DND-41 (cell line): ENCODE measurements around the gene ZIC5.

Experiments
- ATAC-seq: fragments of 200-7000 bp; cut with Tn5 transposase; 3 replicates; pipeline ENCODE4 v1.9.1; 2021; ENCODE audit warnings: low read depth; ENCODE audit not compliant: insufficient read depth
- DNase-seq: peaks from one replicate; pipeline ENCODE4 v3.0.0-alpha.2; 2020
- H2AFZ ChIP-seq: 2 replicates; pipeline ENCODE4 v1.6.0; 2012; ENCODE audit warnings: low read depth, low read length
- H3K27ac ChIP-seq: 2 replicates; pipeline ENCODE4 v1.5.1; 2012; ENCODE audit warnings: low read length, inconsistent platforms
- H3K27me3 ChIP-seq: fragments of 200-600 bp; sonication (generic); 2 replicates; pipeline ENCODE4 v1.6.0; 2012; ENCODE audit warnings: low read length, mild to moderate bottlenecking, inconsistent platforms; ENCODE audit not compliant: insufficient read depth, poor library complexity
- H3K36me3 ChIP-seq: 2 replicates; pipeline ENCODE4 v1.5.1; 2012; ENCODE audit warnings: low read length, inconsistent platforms; ENCODE audit not compliant: insufficient read depth
- H3K4me1 ChIP-seq: 2 replicates; pipeline ENCODE4 v1.5.1; 2012; ENCODE audit warnings: mild to moderate bottlenecking, low read length; ENCODE audit not compliant: insufficient read depth
- H3K4me2 ChIP-seq: 2 replicates; pipeline ENCODE4 v1.6.0; 2012; ENCODE audit warnings: mild to moderate bottlenecking, moderate library complexity, low read length, inconsistent platforms; ENCODE audit not compliant: insufficient read depth
- H3K4me3 ChIP-seq, 2 experiments: fragments of 200-600 bp in 1 of 2; shearing (Covaris generic) in 1 of 2; 2 replicates each; pipeline ENCODE4 v1.5.1; 2012 to 2016; ENCODE audit warnings: inconsistent platforms in 2 of 2, low read length in 2 of 2, mild to moderate bottlenecking in 2 of 2, low read depth in 1 of 2, moderate library complexity in 1 of 2
- H3K79me2 ChIP-seq: 2 replicates; pipeline ENCODE4 v1.6.0; 2012; ENCODE audit warnings: low read length, inconsistent platforms; ENCODE audit not compliant: insufficient read depth
- H3K9ac ChIP-seq: 2 replicates; pipeline ENCODE4 v1.6.0; 2012; ENCODE audit warnings: low read depth, mild to moderate bottlenecking, inconsistent platforms, low read length, moderate library complexity
- H3K9me3 ChIP-seq: 2 replicates; pipeline ENCODE4 v1.5.1; 2012; ENCODE audit warnings: low read length, moderate library complexity, mild to moderate bottlenecking, inconsistent platforms; ENCODE audit not compliant: insufficient read depth, severe bottlenecking
- H4K20me1 ChIP-seq: 2 replicates; pipeline ENCODE4 v1.6.0; 2012; ENCODE audit warnings: low read length; ENCODE audit not compliant: insufficient read depth
- CTCF ChIP-seq: IDR thresholded peaks from 2 replicates; pipeline ENCODE4 v1.5.1; 2012; ENCODE audit warnings: borderline replicate concordance, low read length, moderate library complexity, mild to moderate bottlenecking; ENCODE audit not compliant: poor library complexity, severe bottlenecking; ENCODE audit errors: extremely low read depth
- EZH2 ChIP-seq: IDR thresholded peaks from 3 replicates; pipeline ENCODE4 v1.6.1; 2012; ENCODE audit warnings: borderline replicate concordance, low read depth, mild to moderate bottlenecking, moderate library complexity, low read length, inconsistent platforms; ENCODE audit not compliant: severe bottlenecking

The ZIC5 gene

DNA sequence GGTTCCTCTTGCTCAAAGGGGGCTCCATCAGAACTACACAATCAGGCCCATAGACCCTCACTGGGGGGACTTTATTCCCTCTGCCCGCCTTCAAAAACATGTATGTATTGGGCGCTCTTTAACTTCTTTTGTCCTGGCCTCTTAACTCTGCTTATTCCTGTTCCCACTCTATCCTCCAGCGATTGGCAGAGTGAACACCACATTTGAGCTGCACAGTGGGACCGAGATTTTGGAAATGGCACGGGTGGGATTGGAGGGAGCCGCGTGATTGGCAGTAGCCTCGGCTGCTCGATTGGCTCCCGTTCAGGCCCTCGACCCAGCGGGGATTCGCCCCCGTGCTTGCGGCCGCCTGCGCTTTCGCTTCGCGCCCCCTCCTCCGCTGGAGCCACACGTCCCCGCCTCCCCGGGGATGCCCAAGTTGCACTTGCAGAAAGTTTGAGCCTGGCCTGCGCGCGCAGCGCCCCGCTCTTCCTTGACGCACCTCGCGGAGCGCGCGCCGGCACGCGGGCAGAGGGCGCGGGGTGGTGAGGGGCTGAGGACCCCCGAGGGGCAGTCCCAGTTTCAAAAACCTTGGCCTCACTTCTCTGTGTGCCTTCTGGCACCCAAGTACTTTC lies at the start of gene ZIC5:
Gene ZIC5, minus strand, starts transcription at position 192 of the 614 bp plus-strand sequence. Its CDS starts 164 bp downstream, at position 28.
- H3K79me2 ChIP-seq, result no peaks in the 10 kb centered on the region
- H3K4me2 ChIP-seq, result peak within 1 kb of the TSS; percentile 78
- H4K20me1 ChIP-seq, result no peaks in the 10 kb centered on the region
- no peaks in the 10 kb centered on the region for H3K27me3 ChIP-seq
- peak within 1 kb of the TSS; percentile 68 for H3K9ac ChIP-seq
- H3K9me3 ChIP-seq, result no peaks in the 10 kb centered on the region
- peaks cover 12% of the 10 kb centered on the region for H3K4me1 ChIP-seq
- DNase-seq (no peak), ATAC-seq (no peak)
- H3K27ac ChIP-seq, result peak within 1 kb of the TSS; percentile 40
- TF ChIP-seq EZH2 (no peak), CTCF (no peak)
- no peaks in the 10 kb centered on the region for H3K36me3 ChIP-seq
- H3K4me3 ChIP-seq, result peak within 1 kb of the TSS in 1 of 2 experiments; percentile 82; a peak in 2 of 4 replicates
- H2AFZ ChIP-seq, result peak within 1 kb of the TSS; percentile 38; the same call in 1 of the 2 replicates

- H3K4me1 ChIP-seq, result no peaks in the 10 kb centered on the region
- no peak overlapping the region for H3K4me3 ChIP-seq
- H3K9ac ChIP-seq, result no peak overlapping the region
- DNase-seq (no peak), ATAC-seq (no peak)
- no peaks in the 10 kb centered on the region for H3K9me3 ChIP-seq
- H3K36me3 ChIP-seq, result no peaks in the 10 kb centered on the region
- no peak overlapping the region for H3K4me2 ChIP-seq
- H3K27ac ChIP-seq, result no peak overlapping the region
- no peak overlapping the region for H2AFZ ChIP-seq
- no peaks in the 10 kb centered on the region for H3K79me2 ChIP-seq
- no peaks in the 10 kb centered on the region for H4K20me1 ChIP-seq
- TF ChIP-seq CTCF (no peak), EZH2 (no peak)
- no peaks in the 10 kb centered on the region for H3K27me3 ChIP-seq
These were observed 48.3 kb upstream of the ZIC5 start for GRCh38 chr13:100019780-100020356.

DNA sequence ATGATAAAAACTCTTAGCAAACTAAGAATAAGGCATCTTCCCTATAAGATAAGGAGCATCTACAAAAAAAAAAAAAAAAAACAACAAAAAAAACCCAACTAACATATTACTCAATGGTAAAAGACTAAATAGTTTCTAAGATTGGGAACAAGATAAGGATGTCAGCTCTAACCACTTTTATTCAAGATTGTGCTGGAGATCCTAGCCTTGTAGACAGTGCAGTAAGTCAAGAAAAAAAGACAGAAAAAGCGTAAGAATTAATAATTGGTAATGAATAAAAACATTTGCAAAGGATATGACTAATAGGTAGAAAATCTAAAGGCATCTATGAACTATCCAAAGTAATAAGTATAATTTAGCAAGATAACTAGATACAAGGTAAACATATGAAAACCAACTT lies 43.1 kb upstream of the ZIC5 start:
- ATAC-seq, result no peak
- Histone ChIP-seq H3K9me3 (no peaks in the 10 kb centered on the region), H3K27me3 (no peaks in the 10 kb centered on the region), H3K79me2 (no peaks in the 10 kb centered on the region), H3K4me1 (no peaks in the 10 kb centered on the region), H3K4me3 (no peak overlapping the region), H3K4me2 (no peak overlapping the region), H4K20me1 (no peaks in the 10 kb centered on the region), H3K9ac (no peak overlapping the region), H3K36me3 (no peaks in the 10 kb centered on the region), H3K27ac (no peak overlapping the region), H2AFZ (no peak overlapping the region)
- no peak for TF ChIP-seq CTCF
- TF ChIP-seq EZH2, result no peak
- no peak for DNase-seq
